Endothelial cell of umbilical vein (primary cell): ENCODE data around the gene TBX19.

Experiments
- CTCF ChIP-seq, 2 donors: IDR thresholded peaks; 1 replicate in 1 of 2; 2 replicates in 1 of 2; pipeline ENCODE4 v1.5.1; 2011; ENCODE audit warnings: low read length in 2 of 2, mild to moderate bottlenecking in 2 of 2, moderate library complexity in 2 of 2, control low read depth in 1 of 2, inconsistent platforms in 1 of 2, low read depth in 1 of 2; ENCODE audit not compliant: insufficient read depth in 1 of 2; ENCODE audit errors: extremely low read depth in 1 of 2
- POLR2A ChIP-seq: IDR thresholded peaks from 2 replicates; pipeline ENCODE4 v1.6.1; 2012; ENCODE audit warnings: low read depth, mild to moderate bottlenecking, control low read depth, low read length

DNA sequence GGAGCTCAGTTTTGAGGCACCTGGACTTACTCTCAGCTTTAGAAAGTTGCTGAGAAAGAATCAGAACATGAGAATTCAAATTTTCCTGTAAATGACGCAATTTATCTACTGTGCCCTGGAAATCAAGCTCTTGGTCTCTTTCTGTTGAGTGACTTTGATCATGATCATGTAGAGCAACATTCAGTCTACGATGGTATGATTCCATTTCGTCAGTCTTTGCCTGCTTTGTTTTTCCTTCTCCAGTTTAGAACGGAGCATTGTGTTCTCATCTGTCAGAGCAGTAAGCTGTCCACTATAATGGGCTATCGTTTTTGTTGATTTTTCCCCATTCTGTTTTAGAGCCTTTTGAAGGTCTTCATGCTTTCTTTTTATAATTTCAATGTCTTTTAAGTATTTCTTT, 34.2 kb upstream of the TBX19 start:
- TF ChIP-seq CTCF (IDR thresholded peaks at IDR 0.05; ENCODE audit: extremely low read depth in 1 of 2, insufficient read depth in 1 of 2, low read depth in 1 of 2, low read length in 2 of 2) (no peak), POLR2A (no peak)
